Endothelial cell of umbilical vein (primary cell): ENCODE measurements around the gene KIAA0753.

Source experiments
- CTCF ChIP-seq, 2 donors: IDR thresholded peaks; 1 replicate in 1 of 2; 2 replicates in 1 of 2; pipeline ENCODE4 v1.5.1; 2011; ENCODE audit warnings: low read length in 2 of 2, mild to moderate bottlenecking in 2 of 2, moderate library complexity in 2 of 2, control low read depth in 1 of 2, inconsistent platforms in 1 of 2, low read depth in 1 of 2; ENCODE audit not compliant: insufficient read depth in 1 of 2; ENCODE audit errors: extremely low read depth in 1 of 2
- EZH2 ChIP-seq: IDR thresholded peaks from 2 replicates; pipeline ENCODE4 v1.6.1; 2012; ENCODE audit warnings: borderline replicate concordance, low read depth, mild to moderate bottlenecking, moderate library complexity, low read length, inconsistent platforms; ENCODE audit not compliant: severe bottlenecking
- GATA2 ChIP-seq: IDR thresholded peaks from 2 replicates; pipeline ENCODE4 v1.7.0; 2011; ENCODE audit warnings: low read depth, mild to moderate bottlenecking, moderate library complexity, mixed read lengths, low read length; ENCODE audit not compliant: insufficient read length, insufficient read depth
- POLR2A ChIP-seq: IDR thresholded peaks from 2 replicates; pipeline ENCODE4 v1.6.1; 2012; ENCODE audit warnings: low read depth, mild to moderate bottlenecking, control low read depth, low read length
- POLR2AphosphoS5 ChIP-seq: IDR thresholded peaks from 2 replicates; pipeline ENCODE4 v1.6.1; 2012; ENCODE audit warnings: low read depth, mild to moderate bottlenecking, control low read depth, low read length, moderate library complexity; ENCODE audit not compliant: insufficient read depth
- TF ChIP-seq, protein P1 (sequence below): IDR thresholded peaks from 2 replicates; pipeline ENCODE4 v1.6.1; 2011; ENCODE audit not compliant: insufficient read depth, insufficient read length

DNA sequence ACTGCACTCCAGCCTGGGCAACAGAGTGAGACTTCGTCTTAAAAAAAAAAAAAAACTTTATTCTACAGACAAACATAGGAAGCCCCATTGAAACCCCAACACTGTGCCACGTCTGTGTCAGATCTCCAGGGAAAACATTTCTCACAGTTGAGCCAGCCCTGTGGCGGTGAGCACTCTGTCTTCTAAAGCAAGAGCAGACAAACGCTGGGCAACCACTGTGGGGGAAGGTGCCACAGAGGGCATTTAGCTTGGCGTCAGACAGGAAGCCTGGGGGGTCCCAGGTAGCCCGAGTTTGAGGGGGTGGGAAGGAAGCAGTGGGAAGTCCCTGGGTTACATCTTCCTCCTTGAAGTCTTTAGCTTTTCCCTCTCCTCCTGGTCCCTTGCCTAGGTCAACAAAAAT is 27.0 kb upstream of the KIAA0753 start:
- TF ChIP-seq GATA2 (no peak), POLR2AphosphoS5 (no peak), CTCF (IDR thresholded peaks at IDR 0.05; ENCODE audit: extremely low read depth in 1 of 2, insufficient read depth in 1 of 2, low read depth in 1 of 2, low read length in 2 of 2) (no peak), EZH2 (no peak), POLR2A (no peak)
- TF ChIP-seq, protein P1, sequence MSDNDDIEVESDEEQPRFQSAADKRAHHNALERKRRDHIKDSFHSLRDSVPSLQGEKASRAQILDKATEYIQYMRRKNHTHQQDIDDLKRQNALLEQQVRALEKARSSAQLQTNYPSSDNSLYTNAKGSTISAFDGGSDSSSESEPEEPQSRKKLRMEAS, result no peak
